CD4-positive, alpha-beta T cell treated with Interleukin-17A for 1 hour (primary cell): ENCODE results near the gene CCSER1.
"Not testable (repeated sequence)": the region's sequence is repeated elsewhere in the genome, so short reads cannot be mapped to it uniquely, and the experiment has no call there.

Source experiments
- DNase-seq: peaks from one replicate; pipeline ENCODE4 v3.0.0-alpha.2; 2020

The CCSER1 gene

DNA sequence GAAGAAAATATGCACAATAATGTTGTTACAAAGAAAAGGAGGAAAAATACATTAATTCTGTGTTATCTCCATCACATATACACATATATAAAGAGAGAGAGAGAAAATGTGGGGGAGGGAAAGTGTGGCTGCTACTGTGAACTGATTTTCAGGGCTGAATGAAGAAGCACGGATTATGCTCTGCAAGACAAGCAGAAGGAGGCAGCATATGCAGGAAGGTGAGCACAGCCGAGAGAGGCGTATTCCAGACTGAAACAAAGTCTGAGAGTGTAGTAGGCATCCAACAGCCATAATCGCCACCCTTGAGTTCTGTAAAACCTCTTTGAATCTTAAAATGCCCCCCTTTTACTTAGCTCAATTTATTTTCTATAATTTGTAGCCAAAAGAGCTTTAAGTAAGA, 1094.8 kb downstream of the CCSER1 start:
- no peak for DNase-seq

DNA sequence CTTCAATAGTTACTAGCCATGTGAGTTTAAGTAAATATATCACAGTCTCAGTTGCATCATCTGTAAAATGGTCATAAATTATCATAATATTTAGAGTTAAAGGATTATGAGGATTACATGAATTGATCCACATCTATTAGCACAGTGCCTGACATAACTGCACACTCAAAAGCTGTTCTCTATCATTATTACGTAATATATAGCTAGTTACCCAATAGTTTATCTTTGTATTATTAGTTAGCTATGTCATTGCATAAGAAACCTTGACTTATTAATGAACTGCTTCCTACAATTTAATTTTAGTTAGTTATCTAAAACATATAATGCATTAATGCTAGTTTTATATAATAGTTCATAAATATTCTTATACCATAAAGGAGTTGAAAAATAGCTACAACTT, 1099.7 kb downstream of the CCSER1 start:
- DNase-seq, result no peak

DNA sequence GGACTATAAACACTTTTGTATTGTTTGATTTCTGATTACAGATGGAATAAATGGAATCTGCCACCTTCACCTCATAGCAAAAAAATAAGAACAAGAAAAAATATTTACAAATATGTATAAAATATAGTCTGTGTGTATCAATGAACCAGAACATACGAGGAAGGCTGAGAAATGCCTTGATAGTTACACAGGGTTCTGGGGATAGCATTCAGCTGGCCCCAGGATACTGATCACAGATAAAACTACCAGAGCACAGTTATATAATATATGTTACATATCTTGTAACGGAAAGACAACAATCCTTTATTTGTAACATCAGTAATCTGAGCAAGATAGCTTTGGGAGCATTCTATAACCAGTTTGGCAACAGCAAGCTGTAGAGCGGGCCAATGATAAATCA, 1101.5 kb downstream of the CCSER1 start:
- no peak for DNase-seq

DNA sequence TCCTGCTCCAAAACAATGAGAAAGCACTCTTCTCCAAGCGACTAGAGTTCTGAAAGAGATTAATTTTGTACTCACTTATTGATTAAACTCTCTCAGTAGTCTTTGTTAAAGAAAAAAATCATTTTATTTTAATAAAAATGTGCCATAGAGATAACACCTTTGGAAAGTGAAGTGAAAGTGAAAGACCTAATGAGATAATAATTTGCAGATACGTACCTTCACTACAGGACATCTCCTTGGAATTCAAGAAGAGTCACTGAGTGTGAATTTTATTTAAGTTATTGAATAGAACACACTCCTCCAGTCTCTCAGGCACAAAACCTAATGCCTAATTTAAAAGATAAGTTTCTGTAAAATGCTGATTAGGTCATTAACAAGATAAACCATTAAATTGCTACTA, 1106.0 kb downstream of the CCSER1 start:
- no peak for DNase-seq

DNA sequence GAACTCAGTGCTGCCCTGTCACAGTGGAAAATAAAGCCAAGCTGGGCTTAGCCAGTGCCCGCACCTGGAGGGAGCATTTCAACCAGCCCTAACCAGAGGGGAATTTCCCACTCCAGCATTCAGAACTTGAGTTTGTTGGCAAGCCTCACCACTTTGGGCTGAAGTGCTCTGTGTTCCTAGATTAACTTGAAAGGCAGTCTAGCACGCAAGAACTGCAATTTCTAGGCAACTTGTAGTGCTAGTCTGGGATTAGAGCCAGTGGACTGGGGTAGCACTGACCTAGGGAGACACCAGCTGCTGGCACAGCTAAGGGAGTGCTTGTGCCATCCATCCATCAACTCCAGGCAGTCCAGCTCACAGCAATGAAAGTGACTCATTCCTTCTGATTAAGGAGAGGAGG, 1115.9 kb downstream of the CCSER1 start:
- DNase-seq, result no peak

DNA sequence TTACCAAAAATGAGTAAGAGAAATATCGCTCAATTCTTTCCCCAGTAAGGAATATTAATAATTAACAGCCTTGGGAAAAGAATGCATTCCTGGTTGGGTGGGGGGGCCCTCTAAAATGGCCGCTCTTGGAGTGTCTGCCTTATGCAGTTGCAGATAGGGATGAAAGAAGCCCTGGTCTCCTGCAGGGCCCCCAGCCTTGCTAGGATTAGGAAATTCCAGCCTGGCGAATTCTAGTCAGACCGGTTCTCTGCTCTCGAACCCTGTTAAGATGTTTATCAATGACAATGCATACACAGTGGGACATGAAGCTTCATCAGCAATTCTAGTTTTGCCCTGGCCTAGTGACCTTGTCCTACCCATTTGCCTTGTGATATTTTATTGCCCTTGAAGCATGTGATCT, 1128.8 kb downstream of the CCSER1 start:
- DNase-seq, result no peak

DNA sequence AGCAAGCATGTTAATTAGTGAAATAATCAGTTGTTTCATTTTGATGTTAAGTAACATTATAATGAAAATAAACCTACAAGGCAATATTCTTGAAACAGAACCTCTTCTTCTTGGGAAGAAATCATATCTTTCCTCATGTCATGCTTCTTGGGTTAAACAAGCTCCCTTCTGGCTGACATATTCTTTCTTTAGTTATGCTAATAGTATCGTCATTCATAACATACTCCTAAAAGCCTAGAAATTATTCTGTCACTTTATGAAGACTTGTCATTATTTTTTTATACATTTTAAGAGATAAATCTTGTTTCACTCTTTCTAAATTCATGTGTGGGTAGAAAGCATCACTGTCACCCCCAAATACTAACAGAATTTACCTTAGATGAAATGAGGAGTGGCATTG, 1129.6 kb downstream of the CCSER1 start:
- no peak for DNase-seq

DNA sequence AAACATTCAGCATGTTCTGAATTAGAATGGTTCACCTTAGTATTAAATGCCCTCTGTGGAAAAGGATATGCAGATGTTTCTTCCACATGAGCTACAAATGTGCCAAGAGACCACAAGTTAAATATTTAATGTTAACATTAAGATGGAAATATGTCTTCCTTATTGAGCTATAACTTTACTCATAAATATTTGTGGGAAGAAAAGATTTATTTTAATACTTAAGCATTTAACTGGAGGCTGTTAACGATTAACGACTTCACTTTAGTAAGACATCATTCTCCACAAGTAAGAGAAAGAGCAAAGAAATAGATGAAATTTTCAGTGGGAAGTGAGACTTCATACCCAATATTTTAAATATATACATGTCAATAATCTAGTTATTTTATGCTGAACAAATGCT, 1130.5 kb downstream of the CCSER1 start:
- no peak for DNase-seq

DNA sequence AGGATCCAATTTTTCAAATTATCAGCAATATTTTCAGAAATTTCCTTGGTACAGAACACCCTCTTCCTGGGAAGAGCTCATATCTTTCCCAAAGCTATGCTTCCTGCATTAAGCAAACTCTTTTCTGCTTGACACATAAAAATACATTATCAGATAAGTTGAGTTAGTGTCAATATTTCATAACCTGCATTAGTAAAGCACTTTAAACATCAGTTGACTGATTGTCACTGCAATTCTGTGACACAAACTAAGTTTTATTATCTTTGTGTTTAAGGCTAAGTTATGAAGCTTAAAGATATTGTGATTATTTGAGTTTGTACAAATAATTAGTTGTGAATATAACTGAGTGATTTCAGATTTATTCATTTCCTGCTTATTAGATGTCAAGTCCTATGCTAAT, 1131.1 kb downstream of the CCSER1 start:
- DNase-seq, result no peak

DNA sequence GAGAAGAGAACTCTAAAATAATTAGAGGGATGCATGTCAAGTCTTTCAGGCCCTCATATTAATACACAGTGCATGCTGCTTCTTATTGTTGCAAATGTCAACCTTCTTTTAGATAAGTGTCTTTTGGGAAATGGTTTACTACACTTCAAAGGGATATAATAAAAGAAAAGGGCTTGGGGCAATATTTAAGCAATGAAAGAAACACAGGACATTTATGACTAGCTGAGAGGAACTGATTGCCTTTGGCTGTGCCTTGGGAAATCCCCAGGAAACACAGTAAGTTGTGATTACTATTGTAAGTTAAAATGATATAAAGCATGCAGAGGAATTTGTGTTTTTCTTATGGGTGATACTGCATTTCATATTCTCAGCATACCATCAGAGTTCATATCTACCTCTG, 1140.3 kb downstream of the CCSER1 start:
- no peak for DNase-seq

DNA sequence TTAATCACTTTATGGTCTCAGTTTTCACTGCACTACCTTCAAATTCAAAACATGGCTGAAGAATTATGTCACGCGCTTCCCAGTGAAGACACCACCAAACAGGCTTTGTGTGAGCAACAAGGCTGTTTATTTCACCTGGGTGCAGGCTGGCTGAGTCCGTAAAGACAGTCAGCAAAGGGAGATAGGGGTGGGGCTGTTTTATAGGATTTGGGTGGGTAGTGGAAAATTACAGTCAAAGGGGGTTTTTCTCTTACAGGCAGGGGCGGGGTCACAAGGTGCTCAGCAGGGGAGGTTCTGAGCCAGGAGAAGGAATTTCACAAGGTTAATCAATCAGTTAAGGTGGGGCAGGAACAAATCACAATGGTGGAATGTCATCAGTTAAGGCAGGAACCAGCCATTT, 1141.3 kb downstream of the CCSER1 start:
- DNase-seq, result not testable (repeated sequence)

DNA sequence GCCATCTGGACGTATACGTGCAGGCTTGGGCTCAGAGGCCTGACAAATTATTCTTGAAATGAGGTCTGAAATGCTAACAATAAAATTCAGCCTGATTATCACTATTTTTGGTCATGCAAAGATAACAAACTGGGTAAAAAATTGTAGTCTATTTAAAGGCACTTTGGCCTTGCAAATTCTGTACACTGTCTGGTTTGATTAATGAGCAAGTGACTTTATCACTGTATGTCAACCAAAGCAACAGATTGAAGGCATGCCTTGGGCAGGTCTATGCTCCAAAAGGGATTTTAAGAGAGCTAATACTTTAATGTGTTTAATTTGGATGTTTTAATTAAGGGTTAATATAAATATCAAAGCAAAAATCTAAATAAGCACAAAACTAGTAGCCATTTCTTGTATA, 1141.7 kb downstream of the CCSER1 start:
- DNase-seq, result no peak

DNA sequence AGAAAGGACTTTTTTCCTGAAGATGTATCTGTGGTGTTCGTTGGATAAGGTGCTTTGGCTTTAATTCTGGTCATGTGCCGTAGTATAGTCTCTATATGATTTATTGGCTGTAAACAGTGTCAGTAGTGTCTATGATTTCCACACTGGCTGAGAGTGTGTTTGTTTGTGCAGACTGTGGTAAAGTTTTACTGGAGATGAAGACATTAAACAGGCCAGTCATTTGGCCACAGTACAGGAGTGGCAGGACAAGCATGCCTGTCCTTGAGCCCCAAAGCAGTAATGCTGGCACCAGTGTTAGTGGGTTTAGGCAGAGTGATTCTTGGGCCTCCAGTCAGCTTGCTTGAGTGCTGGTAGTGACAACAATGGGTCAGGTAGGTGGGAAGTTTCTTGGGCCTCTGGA, 1152.7 kb downstream of the CCSER1 start:
- DNase-seq, result no peak

DNA sequence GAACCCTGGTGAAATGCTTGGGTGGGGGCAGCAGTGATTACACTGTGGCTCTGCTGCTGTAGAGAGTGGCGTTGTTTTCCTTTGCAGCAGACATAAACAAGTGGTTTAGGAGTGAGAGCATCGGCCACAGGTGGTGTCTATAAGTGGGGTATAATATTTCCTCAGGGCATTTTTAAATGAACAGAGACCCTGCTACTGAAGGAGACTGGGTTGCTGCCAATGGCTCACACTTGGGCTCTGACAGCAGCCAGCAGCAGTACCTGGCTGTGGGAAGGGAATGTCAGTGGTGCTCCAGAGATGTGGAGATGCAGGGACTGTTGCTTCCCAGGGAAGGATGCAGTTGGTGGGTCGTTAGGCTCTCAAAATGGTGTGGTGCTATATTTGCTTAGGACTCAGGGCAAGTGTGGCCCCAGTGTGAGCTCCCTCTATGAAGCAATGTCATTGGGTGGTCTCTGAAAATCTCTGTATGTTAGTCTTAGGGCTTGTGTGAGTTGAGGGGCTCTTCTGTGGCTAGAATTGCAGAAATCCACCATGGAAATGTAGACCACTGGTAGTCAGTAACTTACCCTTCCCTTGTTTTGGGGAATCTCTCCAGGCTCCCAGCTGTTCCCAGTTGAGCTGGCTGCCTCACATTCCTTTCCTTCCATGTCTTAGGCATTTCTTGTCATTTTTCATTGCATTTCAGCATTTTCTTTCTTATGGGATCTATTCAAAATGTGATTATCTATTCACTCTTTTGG, 1153.5 kb downstream of the CCSER1 start:
- no peak for DNase-seq

DNA sequence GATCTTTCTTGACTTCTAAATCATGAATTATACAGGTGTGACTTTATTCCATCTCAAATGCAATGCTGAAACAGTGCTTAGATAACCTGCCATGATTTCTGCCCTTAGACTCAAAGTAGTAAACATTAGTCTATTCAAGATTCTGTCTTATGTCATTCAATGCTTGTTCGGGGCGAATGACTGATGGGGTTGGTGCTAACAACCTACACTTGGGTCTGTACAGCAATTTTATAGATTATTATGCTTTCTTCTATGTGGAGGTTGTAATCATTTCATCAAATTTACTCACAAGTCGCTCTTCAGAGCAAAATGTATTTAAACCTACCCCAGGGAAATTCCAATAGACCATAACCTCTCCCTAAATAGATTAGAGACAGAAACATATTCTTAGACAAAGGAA, 1155.0 kb downstream of the CCSER1 start:
- DNase-seq, result no peak

DNA sequence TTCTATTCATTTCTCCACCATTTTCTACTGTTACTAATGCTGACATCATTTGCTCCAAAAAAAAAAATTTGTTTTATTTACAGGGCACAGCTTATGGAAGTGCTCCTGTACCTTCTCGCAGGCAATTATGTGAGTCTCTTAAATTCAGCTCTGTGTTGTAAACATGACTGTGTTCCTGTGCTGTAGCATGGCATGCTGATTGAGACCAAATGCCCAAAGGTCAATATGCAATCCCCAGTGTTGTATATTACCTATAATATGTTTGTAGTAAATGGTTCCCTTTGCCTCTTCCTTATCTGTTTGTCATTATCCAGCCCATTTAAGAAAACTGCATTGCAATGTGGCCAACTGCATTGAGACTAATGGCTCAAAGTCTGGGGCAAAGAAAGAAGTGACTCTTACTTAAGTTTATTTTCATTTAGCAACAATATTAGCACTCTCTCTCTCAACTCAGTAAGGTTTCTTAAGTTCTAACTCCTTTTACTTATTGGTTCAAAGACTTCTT, 1156.6 kb downstream of the CCSER1 start:
- no peak for DNase-seq

DNA sequence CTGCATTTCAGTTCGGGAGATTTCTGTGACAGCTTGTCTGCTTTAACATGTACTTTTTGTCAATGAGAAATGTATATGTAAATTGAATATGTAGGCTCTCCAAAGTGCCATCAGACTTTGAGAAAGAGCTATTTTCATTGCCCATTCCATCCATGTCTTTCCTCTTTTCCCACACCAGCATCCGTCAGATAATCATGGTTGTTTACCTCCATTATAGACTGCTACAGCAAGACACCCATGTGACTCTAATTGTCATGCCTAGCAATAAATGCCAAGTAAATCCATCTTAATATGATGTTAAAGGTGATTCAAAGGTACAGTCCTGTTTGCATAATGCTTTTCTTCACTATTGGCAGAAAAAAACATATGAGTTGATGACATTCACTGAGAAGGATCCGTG, 1157.3 kb downstream of the CCSER1 start:
- no peak for DNase-seq

DNA sequence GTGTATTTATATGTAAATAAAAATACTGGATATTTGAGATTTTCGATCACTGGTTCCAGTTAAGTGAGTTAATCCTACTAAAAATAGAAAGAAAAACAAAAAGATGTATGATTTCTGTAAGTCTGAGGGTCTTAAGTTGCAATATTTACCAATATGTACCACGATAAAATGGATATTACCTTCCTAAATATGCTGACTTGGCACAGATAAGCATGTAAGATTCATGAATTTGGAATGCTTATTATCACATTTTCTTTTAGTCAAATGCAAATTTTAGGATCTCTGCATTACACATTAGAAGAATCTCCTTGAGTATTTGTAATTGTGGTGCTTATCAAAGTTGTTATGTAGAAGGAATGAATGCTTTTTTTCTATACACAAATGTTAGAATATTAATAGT, 1158.3 kb downstream of the CCSER1 start:
- no peak for DNase-seq

DNA sequence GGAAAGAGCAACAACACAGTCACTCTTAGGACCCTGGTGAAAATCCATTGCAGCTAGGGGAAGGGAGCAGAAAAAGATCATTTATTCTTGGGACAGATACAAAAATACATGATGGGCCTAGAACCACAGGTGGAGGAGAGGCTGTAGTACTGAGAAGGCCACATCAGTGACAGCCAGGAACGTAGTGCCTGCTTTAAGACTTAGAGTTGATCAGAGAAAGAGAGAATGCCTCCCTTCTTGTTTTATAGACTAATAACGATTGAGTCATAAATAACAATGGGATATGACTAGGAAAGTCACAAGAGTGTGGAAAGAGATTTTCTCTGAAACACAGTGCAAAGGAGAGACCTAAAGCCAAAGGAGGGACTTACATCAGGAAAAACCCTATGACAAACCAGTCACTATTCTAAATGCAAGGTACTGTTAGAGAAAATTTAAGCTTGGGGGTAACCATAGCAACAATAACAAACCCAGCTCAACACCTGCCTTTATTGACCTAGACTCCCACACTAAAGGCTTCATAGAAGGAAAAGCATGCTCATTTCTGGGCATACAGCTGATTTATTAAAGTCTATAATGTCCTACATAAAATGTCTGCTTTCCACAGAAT, 1161.6 kb downstream of the CCSER1 start:
- DNase-seq, result no peak

DNA sequence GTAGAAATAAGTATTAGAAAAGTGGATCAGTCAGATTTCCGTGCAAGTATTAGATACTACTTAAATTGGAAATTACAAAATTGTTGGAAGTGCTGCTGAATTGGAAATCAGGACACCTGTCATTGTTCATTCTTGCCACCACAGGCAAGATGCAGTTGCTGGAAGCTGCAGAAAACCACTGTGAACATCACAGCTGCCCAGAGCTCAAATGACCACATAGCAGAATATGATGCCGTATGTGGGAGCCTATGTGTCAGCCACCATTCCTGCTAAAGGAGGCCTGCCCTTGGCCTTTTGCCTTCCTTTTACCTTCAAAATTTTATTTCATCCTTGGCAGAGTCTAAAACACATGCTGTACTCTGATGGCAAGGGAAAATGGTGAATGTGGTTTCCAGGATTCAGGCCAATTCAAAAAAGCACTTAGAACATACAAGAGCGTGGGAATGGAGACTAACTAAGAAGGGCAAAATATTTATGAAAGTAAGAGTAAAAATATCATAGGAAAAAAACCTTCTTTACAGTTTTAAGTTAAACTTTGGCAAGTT, 1171.0 kb downstream of the CCSER1 start:
- no peak for DNase-seq

DNA sequence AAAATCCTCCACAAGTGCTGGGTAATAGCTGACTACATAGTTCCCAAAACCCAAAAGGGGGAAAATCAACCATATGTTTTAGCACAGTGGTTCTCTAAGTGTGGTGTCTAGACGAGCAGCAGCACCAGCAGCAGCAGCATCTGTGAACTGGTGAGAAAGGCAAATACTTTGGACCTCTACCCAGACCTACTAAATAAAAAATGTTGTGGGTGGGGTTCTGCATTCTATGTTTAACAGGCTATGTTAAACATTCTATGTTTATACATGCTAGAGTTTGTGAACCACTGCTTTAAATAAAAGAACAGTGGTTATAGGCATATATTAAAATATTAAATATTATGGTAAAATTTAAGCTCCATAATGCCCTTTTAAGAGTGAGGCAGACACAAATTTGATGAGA, 1171.6 kb downstream of the CCSER1 start:
- DNase-seq, result no peak

DNA sequence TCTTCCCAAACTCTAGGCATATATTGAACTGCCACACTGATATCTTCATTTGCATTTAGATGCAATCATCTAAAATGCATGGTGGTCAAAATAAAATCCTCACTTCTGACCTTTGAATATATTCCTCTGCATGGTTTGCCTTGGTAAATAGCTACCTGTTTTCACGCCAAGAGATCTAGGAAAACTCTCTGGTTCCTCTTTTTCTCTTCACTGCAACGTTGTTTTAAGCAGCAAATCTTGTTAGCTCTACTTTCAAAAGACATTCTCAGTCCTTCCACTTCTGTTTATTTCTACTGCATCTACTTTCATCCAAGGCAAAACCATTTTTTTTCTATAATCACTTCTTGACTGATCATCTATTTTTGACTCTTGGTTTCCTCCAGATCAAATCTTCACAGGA, 1174.9 kb downstream of the CCSER1 start:
- DNase-seq, result no peak

DNA sequence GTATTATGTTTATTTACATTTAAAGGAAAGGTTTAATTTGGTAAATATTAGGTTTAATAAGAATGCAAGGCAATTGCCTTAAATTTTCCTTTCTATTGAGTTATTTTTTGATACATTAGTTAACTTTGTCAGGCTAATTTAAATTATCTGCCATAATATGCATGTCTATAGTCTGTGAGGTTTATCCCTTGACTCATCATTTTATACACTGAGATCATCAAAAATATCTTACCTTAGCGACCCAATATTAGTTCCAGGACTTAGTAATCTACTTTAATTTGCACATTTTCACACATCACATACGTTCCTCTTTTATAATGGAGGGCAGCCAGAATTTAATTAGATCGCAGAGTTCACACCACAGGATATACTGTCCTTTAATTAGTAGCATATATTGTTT, 1177.1 kb downstream of the CCSER1 start:
- DNase-seq, result no peak

DNA sequence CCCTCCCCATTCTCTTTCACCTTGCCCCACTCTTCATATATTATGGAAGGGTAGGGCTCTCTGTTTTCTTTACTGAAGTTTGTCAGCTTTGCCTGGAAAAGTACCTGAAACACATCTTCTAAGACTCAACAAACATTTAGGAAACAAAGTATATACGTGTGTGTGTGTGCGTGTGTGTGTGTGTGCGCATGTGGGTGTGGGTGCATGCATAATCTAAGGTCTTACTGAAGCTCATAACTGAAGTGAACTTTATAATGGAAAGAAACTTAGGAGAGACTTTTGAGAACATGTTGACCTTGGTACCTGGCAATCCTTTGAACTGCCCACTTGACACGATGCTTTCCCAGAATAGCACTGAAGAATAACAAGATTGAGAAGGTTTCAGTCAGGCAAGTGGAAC, 1190.2 kb downstream of the CCSER1 start:
- no peak for DNase-seq
